Astrocyte of the hippocampus (primary cell): Measurements from ENCODE around the gene ADGRF5.

Experiments used
- DNase-seq: peaks from one replicate; pipeline ENCODE4 v3.0.0; 2011; ENCODE audit warnings: low read depth, low spot score

The ADGRF5 gene

GRCh38 chr6:46932526-46933319 is 11.0 kb upstream of the ADGRF5 start:
- peak; percentile 34 for DNase-seq

GRCh38 chr6:46931416-46931815 is 9.7 kb upstream of the ADGRF5 start:
- DNase-seq: no peak

- no peak for DNase-seq
Observed at GRCh38 chr6:46930331-46930730, 8.6 kb upstream of the ADGRF5 start.

GRCh38 chr6:46927066-46927465 is 5.3 kb upstream of the ADGRF5 start:
- no peak for DNase-seq

- DNase-seq: no peak
Observed at GRCh38 chr6:46926481-46926880, 4.7 kb upstream of the ADGRF5 start.

GRCh38 chr6:46925563-46926253 is 4.0 kb upstream of the ADGRF5 start:
- DNase-seq: peak; percentile 54

- no peak for DNase-seq
Observed at GRCh38 chr6:46923476-46923875, 1.7 kb upstream of the ADGRF5 start.

- DNase-seq: no peak
Observed at GRCh38 chr6:46921059-46921458, 679 bp downstream of the ADGRF5 start.

GRCh38 chr6:46918806-46919205 is 2.9 kb downstream of the ADGRF5 start:
- no peak for DNase-seq

- no peak for DNase-seq
Observed at GRCh38 chr6:46917002-46917545, 4.7 kb downstream of the ADGRF5 start.

GRCh38 chr6:46915866-46916265 is 5.9 kb downstream of the ADGRF5 start:
- DNase-seq: no peak

- no peak for DNase-seq
Observed at GRCh38 chr6:46915380-46915779, 6.4 kb downstream of the ADGRF5 start.

GRCh38 chr6:46914279-46914810 is 7.4 kb downstream of the ADGRF5 start:
- DNase-seq: no peak

GRCh38 chr6:46909371-46909770 is 12.4 kb downstream of the ADGRF5 start:
- DNase-seq: no peak

GRCh38 chr6:46906776-46907175 is 15.0 kb downstream of the ADGRF5 start:
- no peak for DNase-seq

GRCh38 chr6:46904117-46904516 is 17.6 kb downstream of the ADGRF5 start:
- DNase-seq: no peak

GRCh38 chr6:46903175-46903574 is 18.6 kb downstream of the ADGRF5 start:
- DNase-seq: no peak

- no peak for DNase-seq
Observed at GRCh38 chr6:46901882-46902314, 19.8 kb downstream of the ADGRF5 start.

- DNase-seq: no peak
Observed at GRCh38 chr6:46900266-46900665, 21.5 kb downstream of the ADGRF5 start.

- DNase-seq: no peak
Observed at GRCh38 chr6:46899659-46900058, 22.1 kb downstream of the ADGRF5 start.

GRCh38 chr6:46898006-46898405 is 23.7 kb downstream of the ADGRF5 start:
- DNase-seq: no peak

- DNase-seq: no peak
Observed at GRCh38 chr6:46896871-46897270, 24.9 kb downstream of the ADGRF5 start.

GRCh38 chr6:46895930-46896329 is 25.8 kb downstream of the ADGRF5 start:
- no peak for DNase-seq
